Adrenal gland (tissue), 12 donors: Measurements from ENCODE around the gene FSTL1. TPM values are rescaled to one million over a fixed set of nuclear protein-coding genes. Genes with fewer than 3 reads are reported as not detected.

Experiments
- DNase-seq, 7 donors: peaks; one replicate each; pipeline ENCODE4 v3.0.0-alpha.2; 2019 to 2020
- H3K27ac ChIP-seq, 5 donors: fragments of 200-600 bp; sonication (generic) in 4 of 5; 1 replicate in 3 of 5; 2 replicates in 2 of 5; pipeline versions ENCODE4 v1.5.1 to v1.8.0; 2016 to 2020; ENCODE audit warnings: mild to moderate bottlenecking in 1 of 5
- H3K27me3 ChIP-seq: fragments of 200-600 bp; 2 replicates; pipeline ENCODE4 v1.8.0; 2021
- H3K36me3 ChIP-seq, 2 donors: fragments of 200-600 bp; replicated peaks in 1 of 2; 1 replicate in 1 of 2; 2 replicates in 1 of 2; pipeline versions ENCODE4 v1.5.1 to v1.8.0; 2018 to 2022
- H3K4me1 ChIP-seq, 2 donors: fragments of 200-600 bp; replicated peaks in 1 of 2; 1 replicate in 1 of 2; 2 replicates in 1 of 2; pipeline versions ENCODE4 v1.5.1 to v1.8.0; 2018 to 2021
- H3K4me3 ChIP-seq, 4 donors: fragments of 200-600 bp; sonication (generic) in 3 of 4; one replicate each; pipeline ENCODE4 v1.5.1; 2016 to 2018
- H3K9me3 ChIP-seq, 3 donors: fragments of 200-600 bp; sonication (generic) in 1 of 3; replicated peaks in 1 of 3; 1 replicate in 2 of 3; 2 replicates in 1 of 3; pipeline versions ENCODE4 v1.5.1 to v1.8.0; 2016 to 2021
- CTCF ChIP-seq, 6 experiments: fragments of 450-650 bp in 4 of 6; fragments of 200-600 bp in 2 of 6; sonication (generic) in 1 of 6; IDR thresholded peaks; 1 replicate in 5 of 6; 2 replicates in 1 of 6; pipeline versions ENCODE4 v1.5.1 to v1.8.0; 2016 to 2021; ENCODE audit warnings: antibody characterized with exemption in 6 of 6, mild to moderate bottlenecking in 2 of 6, moderate library complexity in 1 of 6
- POLR2A ChIP-seq, 2 donors: fragments of 450-650 bp; IDR thresholded peaks; one replicate each; pipeline ENCODE4 v1.6.1; 2017; ENCODE audit warnings: antibody characterized with exemption in 2 of 2, mild to moderate bottlenecking in 2 of 2, moderate library complexity in 1 of 2
- WGBS, 4 donors: extraction: QIAGEN DNeasy Blood & Tissue Kit in 2 of 4; methylation state at CpG; one replicate each; pipeline versions ENCODE4 v1.1.5 to v1.1.7; 2013 to 2017; 5-methylcytosine and 5-hydroxymethylcytosine counted together
- intact Hi-C, 2 donors: fragments of 100-400 bp; cut with DNase I; formaldehyde crosslinking; loops; one replicate each; pipeline versions ENCODE4 v1.14.1 to v1.15.0; 2022 to 2023
- polyA plus RNA-seq, 3 donors: library from polyadenylated mRNA; stranded (reverse); fragments of 200-250 nt in 2 of 3; fragments of 350-450 nt in 1 of 3; fragmentation: Illumina TruSeq in 1 of 3; extraction: RNeasy Lipid Tissue Mini Kit (QIAGEN cat#74804) in 1 of 3; gene quantifications; one replicate each; pipeline ENCODE4 v1.2.3, GENCODE V29; 2013 to 2014
- total RNA-seq, 9 donors: library from RNA; depleted of rRNA in 4 of 9; stranded (reverse); fragments of >200 nt in 4 of 9; fragments of 120-200 nt in 1 of 9; fragmentation: NEBNext Ultra II Directional in 1 of 9; extraction: Animal tissue kit (Norgen Biotek cat#: 25700) in 1 of 9; gene quantifications; one replicate each; pipeline versions ENCODE4 v1.1.0 to v1.2.4, GENCODE V29; 2013 to 2023
- donor health status: healthy with polysubstance abuse.
- donor health status: Bipolar disorder and iron deficiency.
- donor health status: DM: yes; HTN: yes; CAD: no.
- donor health status: DM: no; HTN: no; CAD: no.
- donor health status: DM: no; HTN: no; CAD: no.
- donor health status: DM: yes; HTN: yes; CAD: no.

The FSTL1 gene
- total and polyA plus RNA-seq, 12 donors, result 45.6 to 625 (median 306) TPM

DNA sequence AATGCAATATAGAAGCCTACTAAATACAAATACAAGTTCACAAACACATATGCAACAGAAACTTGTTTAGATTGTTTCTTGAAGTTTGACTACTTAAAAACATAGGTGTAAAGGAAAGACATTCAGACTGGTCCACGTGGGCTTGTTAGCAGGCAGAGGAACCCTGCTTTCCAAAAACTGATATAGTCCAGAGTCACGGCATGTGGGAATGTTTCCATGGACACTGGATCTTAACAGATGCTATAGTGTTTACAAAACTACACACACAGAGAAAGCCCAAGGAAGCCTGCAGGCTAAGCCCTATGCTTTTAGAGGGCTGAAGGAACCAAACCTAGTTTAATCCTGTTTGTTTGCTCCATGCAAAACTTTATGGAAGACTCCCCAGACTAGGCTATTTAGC lies 56.4 kb downstream of the FSTL1 start:
- intact Hi-C loops, result no loop called here
- Histone ChIP-seq H3K36me3 (peaks cover 0 to 57% of the 10 kb centered on the region in 2 donors), H3K4me1 (no peaks in the 10 kb centered on the region), H3K27me3 (no peaks in the 10 kb centered on the region), H3K4me3 (no peak overlapping the region), H3K27ac (no peak overlapping the region), H3K9me3 (no peaks in the 10 kb centered on the region)
- DNase-seq, result no peak
- TF ChIP-seq CTCF (IDR thresholded peaks at IDR 0.05) (no peak), POLR2A (IDR thresholded peaks at IDR 0.05) (no peak)
- WGBS, 4 donors, result 91 to 96% (median 94%) methylated on average over 2 of the region's 2 CpGs

- no peak for DNase-seq
- Histone ChIP-seq H3K27ac (no peak overlapping the region), H3K27me3 (no peaks in the 10 kb centered on the region), H3K36me3 (peaks cover 0 to 51% of the 10 kb centered on the region in 2 donors), H3K4me3 (no peak overlapping the region), H3K4me1 (no peaks in the 10 kb centered on the region), H3K9me3 (no peaks in the 10 kb centered on the region)
- 90 to 99% (median 97%) methylated on average over 2 of the region's 2 CpGs for WGBS, 4 donors
- TF ChIP-seq CTCF (IDR thresholded peaks at IDR 0.05) (no peak), POLR2A (IDR thresholded peaks at IDR 0.05) (no peak)
- intact Hi-C loops, result no loop called here
Measured at GRCh38 chr3:120393761-120394160, 57.0 kb downstream of the FSTL1 start.

DNA sequence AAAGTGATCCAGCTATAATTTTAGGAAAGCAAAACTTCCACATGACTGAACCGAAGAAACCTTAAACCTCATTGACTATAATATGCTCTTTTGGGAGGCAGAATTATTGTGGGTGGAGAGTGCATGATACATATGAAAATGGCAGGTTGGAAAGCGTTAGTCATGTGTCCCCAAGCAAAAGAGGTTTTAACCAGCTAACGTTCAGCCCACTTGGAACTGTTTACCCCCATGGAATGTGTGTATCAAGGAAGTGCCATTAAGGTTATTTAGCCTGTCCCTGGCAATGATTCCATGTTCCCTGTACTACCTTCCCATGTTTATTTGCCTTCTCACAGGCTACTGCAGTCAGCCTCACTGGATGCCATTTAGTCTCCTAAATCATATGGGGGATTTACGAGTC lies 57.5 kb downstream of the FSTL1 start:
- H3K4me1 ChIP-seq, result no peaks in the 10 kb centered on the region
- no peak overlapping the region for H3K4me3 ChIP-seq
- H3K27me3 ChIP-seq, result no peaks in the 10 kb centered on the region
- no peaks in the 10 kb centered on the region for H3K9me3 ChIP-seq
- DNase-seq, result no peak
- no peak for TF ChIP-seq POLR2A (IDR thresholded peaks at IDR 0.05)
- no peak for TF ChIP-seq CTCF (IDR thresholded peaks at IDR 0.05)
- WGBS, 4 donors, result 65 to 87% (median 74%) methylated on average over 4 of the region's 4 CpGs
- peaks cover 0 to 46% of the 10 kb centered on the region in 2 donors for H3K36me3 ChIP-seq
- intact Hi-C loops, result no loop called here
- H3K27ac ChIP-seq, result no peak overlapping the region

GRCh38 chr3:120382941-120383447 lies 67.8 kb downstream of the FSTL1 start:
- no peaks in the 10 kb centered on the region for H3K9me3 ChIP-seq
- H3K4me3 ChIP-seq, result no peak overlapping the region
- TF ChIP-seq CTCF (IDR thresholded peaks at IDR 0.05) (no peak), POLR2A (IDR thresholded peaks at IDR 0.05) (no peak)
- no peaks in the 10 kb centered on the region for H3K4me1 ChIP-seq
- intact Hi-C loops, result no loop called here
- no peak for DNase-seq
- H3K36me3 ChIP-seq, result no peaks in the 10 kb centered on the region
- 73 to 87% (median 82%) methylated on average over 2 of the region's 2 CpGs for WGBS, 4 donors
- H3K27ac ChIP-seq, result no peak overlapping the region
- no peaks in the 10 kb centered on the region for H3K27me3 ChIP-seq
